ENCODE results near the gene TACC2. TPM values are rescaled to one million over a fixed set of nuclear protein-coding genes. Genes with fewer than 3 reads are reported as not detected.

TACC2 gene
- total and polyA plus RNA-seq, 9 of the 15 experiments (the other 6 are each of a cell fraction or from before 2014, with no cell fraction given): under 0.01 to 0.35 (median 0.03) TPM; not detected in 6

DNA sequence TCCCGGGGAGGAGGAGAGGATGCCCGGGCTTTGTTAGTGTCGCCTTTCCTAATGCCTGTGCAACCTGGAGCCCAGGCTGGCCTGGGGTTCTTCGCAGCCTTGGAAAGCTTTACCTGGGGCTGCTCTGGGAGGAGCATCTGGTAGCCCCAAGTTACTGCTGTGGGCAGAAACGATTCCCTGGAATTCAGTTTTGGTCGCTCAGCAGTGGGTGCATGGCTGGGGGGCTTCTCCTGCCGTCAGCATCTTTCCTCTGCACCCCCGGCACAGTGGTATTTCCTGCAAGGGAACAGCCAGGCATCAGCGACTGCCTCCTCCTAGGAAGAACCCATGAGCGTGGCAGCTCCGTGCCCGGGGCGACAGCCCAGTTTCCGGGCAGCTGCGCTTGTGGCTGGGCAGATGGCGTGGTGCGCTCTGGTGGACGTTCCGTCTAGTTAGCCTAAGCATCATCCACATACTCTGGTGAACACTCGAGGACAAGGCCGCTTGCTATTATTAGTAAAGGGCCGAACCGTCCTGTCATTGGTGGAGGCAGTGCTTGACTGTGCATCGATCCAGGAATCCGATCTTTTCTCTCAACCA lies 175.1 kb downstream of the TACC2 start:
- CTCF ChIA-PET (ENCODE audit: low intra/inter-chr PET ratio): no interaction called here
- ATAC-seq: no peak
- in situ Hi-C loops (cut with MboI): no loop called here

DNA sequence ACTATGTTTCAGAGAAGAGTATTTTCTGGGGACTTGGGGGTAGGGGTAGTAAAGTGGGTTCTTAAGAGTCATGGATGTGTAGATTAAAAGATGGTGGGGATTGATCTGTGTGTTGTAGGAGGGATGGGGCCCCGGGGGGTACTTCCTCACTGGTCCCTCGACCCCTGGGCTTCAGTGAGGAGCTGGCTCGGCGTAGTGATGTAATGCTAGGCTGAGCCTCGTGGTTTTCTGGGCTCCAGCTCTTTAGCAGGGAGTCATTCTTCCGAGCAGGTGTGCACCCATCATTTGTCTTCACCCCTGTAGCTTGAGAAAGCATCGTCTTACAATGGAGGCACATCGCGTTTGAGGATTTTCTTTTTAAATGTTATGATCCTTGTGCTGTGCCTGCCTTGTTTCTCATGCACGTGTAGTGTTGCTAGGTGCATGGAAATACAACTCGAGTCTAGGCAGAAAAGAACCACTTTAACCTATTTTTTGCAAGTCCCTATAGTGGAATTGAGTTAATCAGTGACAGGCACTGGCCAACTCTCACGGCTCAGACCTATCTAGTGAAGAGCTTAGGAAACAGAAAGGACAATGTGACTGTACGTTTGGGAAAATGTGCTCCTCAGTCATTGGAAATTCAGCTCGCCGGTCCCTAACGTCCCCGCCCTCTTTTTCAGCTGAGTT lies 176.0 kb downstream of the TACC2 start:
- Histone ChIP-seq H3K4me3 (no peak overlapping the region), H3K79me2 (ENCODE audit: control insufficient read depth, insufficient read depth, low read length) (no peaks in the 10 kb centered on the region), H3K27me3 (ENCODE audit: control insufficient read depth in 2 of 2, insufficient read depth in 2 of 2, low read length in 2 of 2) (peaks cover 2 to 30% of the 10 kb centered on the region in 2 experiments), H3K9me3 (replicated peaks; ENCODE audit: control insufficient read depth, insufficient read depth, low read depth, low read length) (no peaks in the 10 kb centered on the region), H3K27ac (ENCODE audit: extremely low read depth, low read depth, low read length) (no peak overlapping the region), H3K36me3 (ENCODE audit: control insufficient read depth, insufficient read depth, low read length) (no peaks in the 10 kb centered on the region), H2AFZ (ENCODE audit: low read depth, low read length) (no peak overlapping the region), H3K4me2 (ENCODE audit: insufficient read depth, low read length) (no peak overlapping the region), H4K20me1 (replicated peaks; ENCODE audit: control insufficient read depth, insufficient read depth, low read length) (no peaks in the 10 kb centered on the region; the same call in 1 of the 2 replicates), H3K9me1 (ENCODE audit: control insufficient read depth, insufficient read depth, low read length) (no peaks in the 10 kb centered on the region), H3K9ac (ENCODE audit: insufficient read depth in 1 of 2, low read depth in 2 of 2, low read length in 2 of 2) (no peak overlapping the region), H3K4me1 (replicated peaks in 1 of 2; ENCODE audit: control insufficient read depth in 2 of 2, insufficient read depth in 2 of 2, low read length in 2 of 2) (no peaks in the 10 kb centered on the region)
- intact Hi-C loops (cut with micrococcal nuclease): no loop called here
- in situ Hi-C loops (cut with MboI): no loop called here
- ChIA-PET CTCF (ENCODE audit: low intra/inter-chr PET ratio) (no interaction called here), POLR2A (no interaction called here)
- WGBS (ENCODE audit: insufficient coverage, low coverage, missing lambda C conversion rate): 1% methylated on average over 16 of the region's 17 CpGs
- DNase-seq (ENCODE audit: extremely low read depth in 1 of 4, low spot score in 3 of 4): no peak
- BruUV-seq (replicated peaks): no TSS peak
- ATAC-seq: no peak
- FAIRE-seq: no peak
- TF ChIP-seq RBM14 (IDR thresholded peaks at IDR 0.05; ENCODE audit: borderline replicate concordance, insufficient read depth, low read depth, low read length) (no peak), ZNF217 (CRISPR knock-in tag; IDR thresholded peaks at IDR 0.05) (no peak), ASH1L (IDR thresholded peaks at IDR 0.05; ENCODE audit: borderline replicate concordance, low read depth, partially characterized antibody) (no peak), EWSR1 (IDR thresholded peaks at IDR 0.05; ENCODE audit: borderline replicate concordance, low read depth, partially characterized antibody) (no peak), SMARCA5 (IDR thresholded peaks at IDR 0.05) (no peak), ZNF830 (CRISPR knock-in tag; IDR thresholded peaks at IDR 0.05) (no peak), ZNF184 (CRISPR knock-in tag; IDR thresholded peaks at IDR 0.05) (no peak)
- TF ChIP-seq, protein P1, sequence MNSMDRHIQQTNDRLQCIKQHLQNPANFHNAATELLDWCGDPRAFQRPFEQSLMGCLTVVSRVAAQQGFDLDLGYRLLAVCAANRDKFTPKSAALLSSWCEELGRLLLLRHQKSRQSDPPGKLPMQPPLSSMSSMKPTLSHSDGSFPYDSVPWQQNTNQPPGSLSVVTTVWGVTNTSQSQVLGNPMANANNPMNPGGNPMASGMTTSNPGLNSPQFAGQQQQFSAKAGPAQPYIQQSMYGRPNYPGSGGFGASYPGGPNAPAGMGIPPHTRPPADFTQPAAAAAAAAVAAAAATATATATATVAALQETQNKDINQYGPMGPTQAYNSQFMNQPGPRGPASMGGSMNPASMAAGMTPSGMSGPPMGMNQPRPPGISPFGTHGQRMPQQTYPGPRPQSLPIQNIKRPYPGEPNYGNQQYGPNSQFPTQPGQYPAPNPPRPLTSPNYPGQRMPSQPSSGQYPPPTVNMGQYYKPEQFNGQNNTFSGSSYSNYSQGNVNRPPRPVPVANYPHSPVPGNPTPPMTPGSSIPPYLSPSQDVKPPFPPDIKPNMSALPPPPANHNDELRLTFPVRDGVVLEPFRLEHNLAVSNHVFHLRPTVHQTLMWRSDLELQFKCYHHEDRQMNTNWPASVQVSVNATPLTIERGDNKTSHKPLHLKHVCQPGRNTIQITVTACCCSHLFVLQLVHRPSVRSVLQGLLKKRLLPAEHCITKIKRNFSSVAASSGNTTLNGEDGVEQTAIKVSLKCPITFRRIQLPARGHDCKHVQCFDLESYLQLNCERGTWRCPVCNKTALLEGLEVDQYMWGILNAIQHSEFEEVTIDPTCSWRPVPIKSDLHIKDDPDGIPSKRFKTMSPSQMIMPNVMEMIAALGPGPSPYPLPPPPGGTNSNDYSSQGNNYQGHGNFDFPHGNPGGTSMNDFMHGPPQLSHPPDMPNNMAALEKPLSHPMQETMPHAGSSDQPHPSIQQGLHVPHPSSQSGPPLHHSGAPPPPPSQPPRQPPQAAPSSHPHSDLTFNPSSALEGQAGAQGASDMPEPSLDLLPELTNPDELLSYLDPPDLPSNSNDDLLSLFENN (IDR thresholded peaks at IDR 0.05; ENCODE audit: low read depth in 2 of 2, low read length in 2 of 2): no peak

More for the DNA sequence above, 175.1 kb downstream of the TACC2 start:
- Histone ChIP-seq H4K20me1 (replicated peaks; ENCODE audit: control insufficient read depth, insufficient read depth, low read length) (no peaks in the 10 kb centered on the region; the same call in 1 of the 2 replicates), H3K9ac (ENCODE audit: insufficient read depth in 1 of 2, low read depth in 2 of 2, low read length in 2 of 2) (no peak overlapping the region), H3K79me2 (ENCODE audit: control insufficient read depth, insufficient read depth, low read length) (no peaks in the 10 kb centered on the region), H3K27ac (ENCODE audit: extremely low read depth, low read depth, low read length) (no peak overlapping the region), H2AFZ (ENCODE audit: low read depth, low read length) (no peak overlapping the region), H3K9me1 (ENCODE audit: control insufficient read depth, insufficient read depth, low read length) (no peaks in the 10 kb centered on the region), H3K9me3 (replicated peaks; ENCODE audit: control insufficient read depth, insufficient read depth, low read depth, low read length) (no peaks in the 10 kb centered on the region), H3K4me1 (replicated peaks in 1 of 2; ENCODE audit: control insufficient read depth in 2 of 2, insufficient read depth in 2 of 2, low read length in 2 of 2) (no peaks in the 10 kb centered on the region), H3K36me3 (ENCODE audit: control insufficient read depth, insufficient read depth, low read length) (no peaks in the 10 kb centered on the region), H3K4me2 (ENCODE audit: insufficient read depth, low read length) (no peak overlapping the region), H3K4me3 (no peak overlapping the region), H3K27me3 (ENCODE audit: control insufficient read depth in 2 of 2, insufficient read depth in 2 of 2, low read length in 2 of 2) (peaks cover 2 to 38% of the 10 kb centered on the region in 2 experiments)
- no TSS peak for BruUV-seq (replicated peaks)
- POLR2A ChIA-PET: no interaction called here
- WGBS (ENCODE audit: insufficient coverage, low coverage, missing lambda C conversion rate): 2% methylated on average over 12 of the region's 25 CpGs
- DNase-seq (ENCODE audit: extremely low read depth in 1 of 4, low spot score in 3 of 4): no peak
- no peak for FAIRE-seq
- intact Hi-C loops (cut with micrococcal nuclease): no loop called here
- no peak for TF ChIP-seq ESRRA (IDR thresholded peaks at IDR 0.05; ENCODE audit: borderline replicate concordance, low read depth)
